KMS-11 (cell line): ENCODE data around the gene ZNF784.

Source experiments
- H2AFZ ChIP-seq: fragments of 200-600 bp; sonication (generic); 2 replicates; pipeline ENCODE4 v1.6.1; 2016; ENCODE audit warnings: antibody characterized with exemption, mixed run types, low read depth
- H3K27ac ChIP-seq: fragments of 200-600 bp; sonication (generic); 2 replicates; pipeline ENCODE4 v1.6.1; 2016; ENCODE audit warnings: mild to moderate bottlenecking, mixed run types
- H3K27me3 ChIP-seq: fragments of 200-600 bp; sonication (generic); 2 replicates; pipeline ENCODE4 v1.6.1; 2017; ENCODE audit warnings: mild to moderate bottlenecking, low read depth, mixed run types, moderate library complexity; ENCODE audit not compliant: insufficient read depth
- H3K36me3 ChIP-seq: fragments of 200-600 bp; sonication (generic); 2 replicates; pipeline ENCODE4 v1.6.1; 2017; ENCODE audit warnings: mild to moderate bottlenecking, mixed run types; ENCODE audit not compliant: insufficient read depth
- H3K4me1 ChIP-seq: fragments of 200-600 bp; sonication (generic); 2 replicates; pipeline ENCODE4 v1.6.1; 2016; ENCODE audit warnings: mild to moderate bottlenecking, low read depth, mixed run types; ENCODE audit not compliant: poor library complexity, severe bottlenecking
- H3K4me2 ChIP-seq: fragments of 200-600 bp; sonication (generic); 2 replicates; pipeline ENCODE4 v1.7.0; 2016; ENCODE audit warnings: mild to moderate bottlenecking, mixed run types
- H3K4me3 ChIP-seq: fragments of 200-600 bp; sonication (generic); IDR thresholded peaks from 2 replicates; pipeline ENCODE4 v1.6.1; 2017; ENCODE audit warnings: low read depth, low read length, mixed read lengths; ENCODE audit not compliant: insufficient read depth
- H3K79me2 ChIP-seq: fragments of 200-600 bp; sonication (generic); 2 replicates; pipeline ENCODE4 v1.6.1; 2016; ENCODE audit warnings: low read depth, mixed run types; ENCODE audit not compliant: insufficient read depth
- H3K9ac ChIP-seq: fragments of 200-600 bp; sonication (generic); 2 replicates; pipeline ENCODE4 v1.6.1; 2016; ENCODE audit warnings: mild to moderate bottlenecking, mixed run types
- H4K20me1 ChIP-seq: fragments of 200-600 bp; sonication (generic); 2 replicates; pipeline ENCODE4 v1.6.1; 2016; ENCODE audit warnings: mild to moderate bottlenecking, mixed run types; ENCODE audit not compliant: insufficient read depth
- TF ChIP-seq, protein P1 (sequence below): fragments of 200-600 bp; sonication (generic); conservative IDR thresholded peaks from 2 replicates; pipeline ENCODE4 v1.6.1; 2017; ENCODE audit warnings: low read depth, mild to moderate bottlenecking, antibody characterized with exemption, low read length, moderate library complexity, mixed read lengths

The ZNF784 gene

DNA sequence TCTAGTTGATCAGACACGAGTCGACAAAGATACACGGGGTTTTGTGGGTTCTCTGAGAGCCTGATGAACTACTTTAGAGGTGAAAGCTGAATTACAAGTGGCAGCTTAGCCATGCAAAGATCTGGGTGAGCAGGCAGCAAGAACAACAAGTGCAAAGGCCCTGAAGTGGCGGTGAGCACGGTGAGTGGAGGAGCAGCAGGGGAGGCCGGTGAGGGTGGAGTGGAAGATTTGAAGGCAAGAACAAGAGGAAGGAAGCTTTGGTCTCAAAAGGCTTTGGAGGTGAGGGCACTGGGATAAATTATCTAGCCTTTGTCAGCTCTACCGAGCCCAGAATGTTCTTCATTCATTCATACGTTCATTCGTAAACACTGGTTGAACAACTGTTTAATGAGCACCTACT, 17.5 kb downstream of the ZNF784 start:
- no peaks in the 10 kb centered on the region for H3K36me3 ChIP-seq
- H3K4me1 ChIP-seq, result peaks cover 21% of the 10 kb centered on the region
- H3K4me3 ChIP-seq, result no peak overlapping the region
- no peak overlapping the region for H2AFZ ChIP-seq
- no peaks in the 10 kb centered on the region for H4K20me1 ChIP-seq
- H3K79me2 ChIP-seq, result 0 out of 2 replicates have a peak, but pooled peaks cover 15% of the 10 kb centered on the region
- H3K27ac ChIP-seq, result 0 out of 2 replicates have a peak overlapping the region, but pooled peaks have one; percentile 70
- no peaks in the 10 kb centered on the region for H3K27me3 ChIP-seq
- no peak overlapping the region; the same call in 1 of the 2 replicates for H3K9ac ChIP-seq
- TF ChIP-seq, protein P1, sequence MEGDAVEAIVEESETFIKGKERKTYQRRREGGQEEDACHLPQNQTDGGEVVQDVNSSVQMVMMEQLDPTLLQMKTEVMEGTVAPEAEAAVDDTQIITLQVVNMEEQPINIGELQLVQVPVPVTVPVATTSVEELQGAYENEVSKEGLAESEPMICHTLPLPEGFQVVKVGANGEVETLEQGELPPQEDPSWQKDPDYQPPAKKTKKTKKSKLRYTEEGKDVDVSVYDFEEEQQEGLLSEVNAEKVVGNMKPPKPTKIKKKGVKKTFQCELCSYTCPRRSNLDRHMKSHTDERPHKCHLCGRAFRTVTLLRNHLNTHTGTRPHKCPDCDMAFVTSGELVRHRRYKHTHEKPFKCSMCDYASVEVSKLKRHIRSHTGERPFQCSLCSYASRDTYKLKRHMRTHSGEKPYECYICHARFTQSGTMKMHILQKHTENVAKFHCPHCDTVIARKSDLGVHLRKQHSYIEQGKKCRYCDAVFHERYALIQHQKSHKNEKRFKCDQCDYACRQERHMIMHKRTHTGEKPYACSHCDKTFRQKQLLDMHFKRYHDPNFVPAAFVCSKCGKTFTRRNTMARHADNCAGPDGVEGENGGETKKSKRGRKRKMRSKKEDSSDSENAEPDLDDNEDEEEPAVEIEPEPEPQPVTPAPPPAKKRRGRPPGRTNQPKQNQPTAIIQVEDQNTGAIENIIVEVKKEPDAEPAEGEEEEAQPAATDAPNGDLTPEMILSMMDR, result no peak
- peak overlapping the region; percentile 77 for H3K4me2 ChIP-seq

GRCh38 chr19:55606471-55606787, 17.9 kb downstream of the ZNF784 start:
- peak overlapping the region; percentile 77 for H3K4me2 ChIP-seq
- H3K27ac ChIP-seq, result peak overlapping the region; percentile 70; the same call in 1 of the 2 replicates
- H3K79me2 ChIP-seq, result 0 out of 2 replicates have a peak, but pooled peaks cover 15% of the 10 kb centered on the region
- H4K20me1 ChIP-seq, result no peaks in the 10 kb centered on the region
- H3K9ac ChIP-seq, result peak overlapping the region; percentile 19; the same call in 1 of the 2 replicates
- TF ChIP-seq, protein P1, result peak; percentile 37; the same call in 1 of the 2 replicates
- H3K4me3 ChIP-seq, result no peak overlapping the region
- peaks cover 17% of the 10 kb centered on the region for H3K4me1 ChIP-seq
- no peak overlapping the region for H2AFZ ChIP-seq
- no peaks in the 10 kb centered on the region for H3K36me3 ChIP-seq
- no peaks in the 10 kb centered on the region for H3K27me3 ChIP-seq

DNA sequence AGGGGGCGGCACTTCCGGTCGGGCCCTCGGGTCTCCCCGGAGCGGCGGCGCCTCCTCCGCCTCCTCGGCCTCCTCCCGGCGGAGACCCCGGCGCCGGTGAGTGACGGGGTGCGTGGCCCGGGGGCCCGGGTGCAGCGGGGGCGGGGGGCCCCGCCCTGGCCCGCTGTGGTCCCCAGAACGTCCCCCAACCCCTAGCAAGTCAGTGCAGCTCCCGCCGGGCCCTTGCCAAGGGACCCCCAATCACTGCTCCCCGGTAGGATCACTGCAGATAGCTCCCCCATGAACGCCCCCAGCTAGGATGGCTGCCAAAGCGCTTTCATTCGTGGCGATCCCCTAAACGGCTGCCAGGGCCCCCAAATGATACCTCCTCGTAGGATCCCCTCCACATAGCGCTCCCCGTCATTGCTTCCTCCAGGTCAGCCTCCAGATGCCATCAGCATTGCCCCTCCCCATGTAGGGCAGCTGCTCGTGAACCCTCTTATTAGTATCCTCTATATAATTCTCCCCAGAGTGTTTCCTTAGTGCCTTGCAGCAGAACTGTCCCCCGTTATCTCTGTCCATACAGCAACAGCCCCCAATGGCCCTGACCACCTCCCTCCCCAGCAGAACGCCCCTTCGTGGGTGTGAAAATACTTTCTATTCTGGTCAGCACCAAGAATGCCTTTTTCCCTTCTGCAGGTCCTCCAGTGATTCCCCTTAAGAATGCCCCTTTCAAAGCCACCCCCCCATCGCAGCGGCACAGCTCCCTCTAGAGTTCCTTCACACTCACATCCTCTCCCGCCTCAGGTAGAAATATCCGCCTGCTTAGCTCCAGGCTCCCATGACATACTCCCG, 18.5 kb downstream of the ZNF784 start, which contains the start of gene ZNF865:
Gene ZNF865 (plus strand): TSS at position 11 of the 834 bp plus-strand sequence. CDS start 7,972 bp downstream, outside the sequence.
- H3K79me2 ChIP-seq, result 0 out of 2 replicates have a peak, but pooled peaks cover 15% of the 10 kb centered on the region
- peak within 1 kb of the TSS; percentile 53 for H2AFZ ChIP-seq
- no peaks in the 10 kb centered on the region for H4K20me1 ChIP-seq
- H3K27me3 ChIP-seq, result no peaks in the 10 kb centered on the region
- H3K9ac ChIP-seq, result peak within 1 kb of the TSS; percentile 69
- H3K4me3 ChIP-seq, result no peak within 1 kb of the TSS
- no peaks in the 10 kb centered on the region for H3K36me3 ChIP-seq
- TF ChIP-seq, protein P1, result peak; percentile 90
- H3K4me2 ChIP-seq, result peak within 1 kb of the TSS; percentile 77
- H3K27ac ChIP-seq, result peak within 1 kb of the TSS; percentile 70
- H3K4me1 ChIP-seq, result peaks cover 15% of the 10 kb centered on the region

DNA sequence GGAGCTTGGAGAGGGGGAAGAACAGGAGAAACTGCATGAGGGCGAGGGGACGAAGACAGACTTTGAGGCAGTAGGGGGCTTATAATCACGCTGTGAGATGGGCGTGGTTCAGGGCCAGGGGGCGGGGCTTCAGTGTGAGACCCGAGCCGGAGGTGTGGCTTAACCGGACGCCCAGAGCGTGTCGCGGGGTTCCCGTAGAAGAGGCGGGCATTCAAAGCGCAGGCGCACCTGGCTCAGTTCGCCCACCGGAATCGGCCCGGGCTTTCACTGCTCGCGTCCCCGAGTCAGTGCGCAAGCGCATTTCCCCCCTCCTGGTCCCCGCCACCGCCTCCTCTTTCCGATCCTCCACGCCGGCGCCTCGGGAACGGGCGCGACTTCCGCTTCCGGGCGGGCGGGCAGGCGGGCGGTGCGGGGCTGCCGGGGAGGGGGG, 19.1 kb downstream of the ZNF784 start:
- Histone ChIP-seq H2AFZ (no peak overlapping the region), H3K4me2 (peak overlapping the region; percentile 55; the same call in 1 of the 2 replicates), H3K9ac (no peak overlapping the region), H3K4me3 (no peak overlapping the region), H3K27ac (peak overlapping the region; percentile 48), H3K36me3 (no peaks in the 10 kb centered on the region), H3K4me1 (peaks cover 15% of the 10 kb centered on the region), H3K79me2 (0 out of 2 replicates have a peak, but pooled peaks cover 15% of the 10 kb centered on the region), H3K27me3 (no peaks in the 10 kb centered on the region), H4K20me1 (no peaks in the 10 kb centered on the region)
- TF ChIP-seq, protein P1, result no peak
